PC-3 (cell line): ENCODE data around the gene ZFP28.

ENCODE experiments used
- EZH2 ChIP-seq: fragments of 300-600 bp; sonication (generic); IDR thresholded peaks from one replicate; pipeline ENCODE4 v1.6.1; 2017; ENCODE audit warnings: antibody characterized with exemption, mild to moderate bottlenecking, low read length; ENCODE audit not compliant: unreplicated experiment
- TF ChIP-seq, protein P1 (sequence below): fragments of 300-600 bp; sonication (generic); conservative IDR thresholded peaks from 2 replicates; pipeline ENCODE4 v1.5.1; 2017; ENCODE audit warnings: antibody characterized with exemption, low read depth, mild to moderate bottlenecking, low read length

- TF ChIP-seq, protein P1, sequence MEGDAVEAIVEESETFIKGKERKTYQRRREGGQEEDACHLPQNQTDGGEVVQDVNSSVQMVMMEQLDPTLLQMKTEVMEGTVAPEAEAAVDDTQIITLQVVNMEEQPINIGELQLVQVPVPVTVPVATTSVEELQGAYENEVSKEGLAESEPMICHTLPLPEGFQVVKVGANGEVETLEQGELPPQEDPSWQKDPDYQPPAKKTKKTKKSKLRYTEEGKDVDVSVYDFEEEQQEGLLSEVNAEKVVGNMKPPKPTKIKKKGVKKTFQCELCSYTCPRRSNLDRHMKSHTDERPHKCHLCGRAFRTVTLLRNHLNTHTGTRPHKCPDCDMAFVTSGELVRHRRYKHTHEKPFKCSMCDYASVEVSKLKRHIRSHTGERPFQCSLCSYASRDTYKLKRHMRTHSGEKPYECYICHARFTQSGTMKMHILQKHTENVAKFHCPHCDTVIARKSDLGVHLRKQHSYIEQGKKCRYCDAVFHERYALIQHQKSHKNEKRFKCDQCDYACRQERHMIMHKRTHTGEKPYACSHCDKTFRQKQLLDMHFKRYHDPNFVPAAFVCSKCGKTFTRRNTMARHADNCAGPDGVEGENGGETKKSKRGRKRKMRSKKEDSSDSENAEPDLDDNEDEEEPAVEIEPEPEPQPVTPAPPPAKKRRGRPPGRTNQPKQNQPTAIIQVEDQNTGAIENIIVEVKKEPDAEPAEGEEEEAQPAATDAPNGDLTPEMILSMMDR = no peak
- no peak for TF ChIP-seq EZH2
These were observed 441 bp upstream of the ZFP28 start for GRCh38 chr19:56538254-56538760.
